GM10266 (cell line): Measurements from ENCODE around the gene DYSF.

ENCODE experiments used
- DNase-seq: peaks from one replicate; pipeline ENCODE4 v3.0.0; 2012; ENCODE audit errors: extremely low spot score
- TF ChIP-seq, protein P1 (sequence below): IDR thresholded peaks from 2 replicates; pipeline ENCODE4 v1.5.1; 2012; ENCODE audit warnings: mild to moderate bottlenecking, low read depth; ENCODE audit not compliant: control insufficient read depth, insufficient read depth; ENCODE audit errors: missing control alignments

Gene DYSF

DNA sequence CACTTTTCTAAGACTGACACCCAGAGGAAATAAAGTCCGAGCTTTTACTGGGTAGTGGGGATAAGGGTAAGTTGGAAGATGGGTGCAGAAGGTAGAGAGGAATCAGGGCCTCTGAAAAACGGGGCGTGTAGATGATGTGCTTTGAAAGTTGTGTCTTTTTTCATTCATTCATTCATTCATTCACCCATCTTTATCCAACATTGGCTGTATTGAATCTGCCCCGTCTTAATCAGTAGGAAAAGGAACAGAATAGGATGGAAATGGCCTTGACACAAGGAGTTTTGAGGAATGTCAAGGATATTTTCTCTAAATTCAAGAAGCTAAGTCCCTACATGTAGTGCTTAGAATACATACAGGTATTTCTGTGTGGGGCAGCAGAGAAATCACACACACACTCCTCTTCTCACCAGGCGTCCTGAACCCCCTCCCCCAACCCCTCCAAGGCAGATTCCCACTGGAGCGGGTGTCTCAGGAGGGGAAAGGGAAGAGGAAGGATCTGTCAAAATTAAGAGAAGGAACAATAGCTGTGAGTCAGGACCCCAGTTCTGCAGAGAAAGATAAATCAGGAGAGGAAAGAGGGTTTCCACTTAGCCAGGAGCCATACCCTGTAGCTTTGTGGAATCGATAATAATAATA is 13.9 kb downstream of the DYSF start:
- TF ChIP-seq, protein P1, sequence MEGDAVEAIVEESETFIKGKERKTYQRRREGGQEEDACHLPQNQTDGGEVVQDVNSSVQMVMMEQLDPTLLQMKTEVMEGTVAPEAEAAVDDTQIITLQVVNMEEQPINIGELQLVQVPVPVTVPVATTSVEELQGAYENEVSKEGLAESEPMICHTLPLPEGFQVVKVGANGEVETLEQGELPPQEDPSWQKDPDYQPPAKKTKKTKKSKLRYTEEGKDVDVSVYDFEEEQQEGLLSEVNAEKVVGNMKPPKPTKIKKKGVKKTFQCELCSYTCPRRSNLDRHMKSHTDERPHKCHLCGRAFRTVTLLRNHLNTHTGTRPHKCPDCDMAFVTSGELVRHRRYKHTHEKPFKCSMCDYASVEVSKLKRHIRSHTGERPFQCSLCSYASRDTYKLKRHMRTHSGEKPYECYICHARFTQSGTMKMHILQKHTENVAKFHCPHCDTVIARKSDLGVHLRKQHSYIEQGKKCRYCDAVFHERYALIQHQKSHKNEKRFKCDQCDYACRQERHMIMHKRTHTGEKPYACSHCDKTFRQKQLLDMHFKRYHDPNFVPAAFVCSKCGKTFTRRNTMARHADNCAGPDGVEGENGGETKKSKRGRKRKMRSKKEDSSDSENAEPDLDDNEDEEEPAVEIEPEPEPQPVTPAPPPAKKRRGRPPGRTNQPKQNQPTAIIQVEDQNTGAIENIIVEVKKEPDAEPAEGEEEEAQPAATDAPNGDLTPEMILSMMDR = no peak
- no peak for DNase-seq

DNA sequence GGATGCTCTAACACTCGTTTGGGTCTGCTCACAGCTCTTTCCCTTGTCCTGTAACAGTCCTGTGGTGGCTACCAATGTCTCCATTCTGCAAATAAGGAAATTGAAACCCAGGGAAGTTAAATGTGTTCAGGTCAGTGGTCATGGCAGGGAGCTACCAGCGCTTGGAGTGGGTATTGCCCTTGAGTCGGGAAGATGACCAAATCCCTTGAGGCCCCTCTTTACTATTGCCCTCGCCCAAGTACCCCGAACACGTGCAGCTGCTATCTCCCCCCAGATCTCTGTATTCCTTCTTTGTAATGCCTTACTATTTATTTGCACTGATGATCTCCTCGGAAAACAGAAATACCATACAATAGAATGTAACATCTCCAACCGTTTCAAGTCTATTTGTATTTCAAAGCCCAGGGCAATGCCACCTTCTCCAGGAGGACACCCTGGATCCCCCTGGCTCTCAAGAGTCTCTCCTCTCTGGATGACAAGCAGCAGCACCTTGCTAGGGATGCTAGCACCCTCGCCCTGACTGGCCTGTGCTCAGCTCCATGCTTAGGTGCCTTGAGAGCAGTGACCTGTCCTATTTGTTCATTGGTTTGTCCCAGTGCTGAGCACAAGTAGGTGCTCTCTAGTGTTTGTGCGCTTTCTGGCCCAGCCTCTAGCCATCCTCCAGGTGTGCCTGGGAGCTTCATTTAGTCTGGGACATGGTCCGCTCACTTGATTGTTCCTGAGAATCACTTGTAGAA is 15.1 kb downstream of the DYSF start:
- TF ChIP-seq, protein P1 = no peak
- DNase-seq = no peak

DNA sequence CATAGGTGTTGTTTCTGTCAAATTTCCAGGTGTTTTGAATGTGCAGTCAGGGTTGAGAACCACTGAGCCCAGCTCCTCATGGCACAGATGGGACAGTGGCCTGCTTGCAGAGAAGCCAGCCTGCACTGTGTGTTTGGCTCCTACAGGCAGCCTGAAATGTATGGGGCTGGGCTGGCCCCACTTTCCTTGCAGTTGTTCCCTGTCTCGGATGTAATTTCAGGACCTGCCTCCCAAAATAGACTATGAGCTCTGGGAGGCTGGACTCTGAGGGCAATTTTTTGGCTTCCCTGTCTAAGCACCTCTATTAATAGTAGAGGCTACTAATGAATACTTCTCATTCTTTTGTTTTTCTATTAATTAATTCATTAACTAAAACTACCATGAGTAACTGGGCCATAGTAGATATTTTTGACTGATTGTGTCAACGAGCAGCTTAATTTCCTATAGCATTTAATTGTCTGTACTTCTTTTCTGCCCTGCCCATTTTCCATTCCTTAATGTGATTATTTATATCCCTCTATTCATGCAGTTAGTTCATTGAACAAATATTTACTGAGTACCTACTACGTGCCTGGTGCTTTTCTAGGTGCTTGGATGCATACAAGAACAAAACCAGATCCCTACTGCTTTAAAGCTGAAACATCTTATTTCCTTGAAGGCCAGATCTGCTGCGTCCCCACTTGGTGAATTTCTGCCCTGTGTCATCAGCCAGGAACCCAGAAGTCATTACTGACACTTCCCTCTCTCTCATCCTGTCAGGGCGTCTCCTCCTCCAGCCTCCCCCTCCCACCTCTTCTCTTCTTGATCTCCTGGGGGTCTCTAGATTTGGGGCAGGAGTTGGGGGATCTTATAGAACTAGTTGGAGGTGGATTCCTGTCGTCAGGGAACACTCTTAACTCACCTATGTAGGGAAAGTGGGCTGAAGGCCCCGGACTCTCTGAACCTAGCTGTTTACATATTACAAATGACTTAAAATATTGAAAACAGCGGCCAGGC is 16.3 kb downstream of the DYSF start:
- TF ChIP-seq, protein P1 = no peak
- no peak for DNase-seq

DNA sequence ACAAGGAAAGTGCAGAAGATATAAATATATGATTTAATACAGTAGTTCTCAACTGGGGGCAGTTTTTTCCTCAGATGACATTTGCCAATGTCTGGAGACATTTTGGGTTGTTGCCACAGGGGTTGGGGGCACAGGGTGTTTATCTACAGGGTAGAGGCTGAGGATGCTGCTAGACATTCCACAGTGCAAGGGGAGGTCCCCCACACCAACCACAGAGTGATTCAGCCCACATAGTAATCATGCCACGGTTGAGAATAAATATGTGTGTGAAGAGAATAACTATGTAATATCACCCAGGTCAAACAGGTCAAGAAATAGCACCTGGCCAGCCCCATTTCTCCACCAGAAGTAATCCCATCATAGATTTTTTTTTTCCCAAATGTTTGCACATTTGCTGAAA is 17.9 kb downstream of the DYSF start:
- no peak for DNase-seq
- TF ChIP-seq, protein P1 = no peak

DNA sequence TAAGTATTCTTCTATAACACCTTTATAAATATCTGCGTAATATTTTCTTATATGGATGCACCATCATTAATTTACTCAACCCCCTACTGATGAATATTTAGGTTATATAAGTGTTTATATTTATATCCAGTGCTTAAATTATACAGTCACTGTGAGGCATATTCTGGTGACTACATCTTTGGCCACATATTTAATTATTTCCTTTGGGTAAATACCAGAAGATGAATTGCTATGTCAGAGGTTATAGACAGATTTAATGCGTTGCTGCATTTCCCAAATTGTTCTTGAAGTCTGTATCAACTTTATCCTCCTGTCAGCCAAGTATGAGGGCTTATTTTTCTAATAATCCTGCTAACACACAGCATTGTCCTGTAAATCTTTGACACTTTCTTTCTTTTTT is 18.7 kb downstream of the DYSF start:
- TF ChIP-seq, protein P1 = no peak

DNA sequence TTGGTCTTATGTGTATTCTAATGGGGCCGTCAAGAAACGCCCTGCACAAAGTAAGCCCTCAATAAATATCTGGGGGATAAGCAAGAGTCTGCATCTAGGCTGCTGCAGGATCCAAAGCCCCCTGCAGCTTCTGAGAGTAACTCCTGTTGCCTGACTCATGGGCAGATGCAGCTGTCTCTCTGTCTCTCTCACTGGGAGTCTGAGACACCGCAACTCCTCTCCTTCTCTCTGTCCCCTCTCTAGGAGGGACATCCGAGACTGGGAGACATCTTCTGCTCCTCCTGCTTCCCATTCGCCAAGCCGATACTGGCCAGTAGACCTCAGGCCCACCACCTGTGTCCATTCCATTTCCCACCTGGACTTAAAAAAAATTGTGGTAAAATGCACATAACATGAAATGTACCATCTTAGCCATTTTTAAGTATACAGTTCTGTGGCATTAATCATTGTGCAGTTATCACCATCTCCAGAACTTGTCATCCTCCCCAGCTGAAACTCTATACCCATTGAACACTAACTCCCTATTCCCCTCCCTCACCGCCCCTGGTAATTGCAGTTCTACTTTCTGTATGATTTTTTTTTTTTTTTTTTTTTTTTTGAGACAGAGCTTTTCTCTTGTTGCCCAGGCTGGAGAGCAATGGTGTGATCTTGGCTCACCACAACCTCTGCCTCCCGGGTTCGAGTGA is 20.1 kb downstream of the DYSF start:
- TF ChIP-seq, protein P1 = no peak
- no peak for DNase-seq

More for the DNA sequence above, 18.7 kb downstream of the DYSF start:
- no peak for DNase-seq
